ENCODE data around the gene EFNB1. TPM values are rescaled to one million over a fixed set of nuclear protein-coding genes. Genes with fewer than 3 reads are reported as not detected.

Gene EFNB1
- total and polyA plus RNA-seq, 9 of the 15 experiments (the other 6 are each of a cell fraction or from before 2014, with no cell fraction given): 0.01 to 2.1 (median 0.99) TPM; not detected in 1

DNA sequence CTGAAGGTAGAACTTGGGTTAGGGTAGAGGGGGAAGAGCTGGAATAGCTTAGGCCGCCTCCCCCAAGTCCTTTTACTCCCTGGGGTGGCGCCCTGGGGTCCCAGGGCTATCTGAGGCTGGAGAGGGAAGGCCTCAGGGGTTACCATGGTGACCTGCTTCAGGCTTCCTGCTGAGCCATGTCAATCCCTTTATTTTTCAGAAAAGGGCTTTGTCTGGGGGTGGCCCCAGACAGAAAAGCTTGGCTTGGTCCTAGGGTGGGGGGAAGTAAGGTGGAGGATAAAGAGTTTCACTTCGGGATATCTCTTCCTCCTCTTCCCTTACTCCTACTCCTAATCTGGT lies 6.3 kb downstream of the EFNB1 start:
- H2AFZ ChIP-seq (ENCODE audit: low read depth, low read length): no peak overlapping the region
- H3K79me2 ChIP-seq (ENCODE audit: control insufficient read depth, insufficient read depth, low read length): no peaks in the 10 kb centered on the region
- no peak for ATAC-seq
- WGBS (ENCODE audit: insufficient coverage, low coverage, missing lambda C conversion rate): 0% methylated on average over 1 of the region's 3 CpGs
- H3K4me1 ChIP-seq (replicated peaks in 1 of 2; ENCODE audit: control insufficient read depth in 2 of 2, insufficient read depth in 2 of 2, low read length in 2 of 2): peaks cover 0 to 5% of the 10 kb centered on the region in 2 experiments; a peak in 2 of 5 replicates
- CTCF ChIA-PET (ENCODE audit: low intra/inter-chr PET ratio): interaction anchor here (0.7 kb wide), 1 partner anchor 275 kb away, joined by 3 read pairs; no protein-coding TSS in a partner anchor
- H3K36me3 ChIP-seq (ENCODE audit: control insufficient read depth, insufficient read depth, low read length): no peaks in the 10 kb centered on the region
- TF ChIP-seq, protein P1, sequence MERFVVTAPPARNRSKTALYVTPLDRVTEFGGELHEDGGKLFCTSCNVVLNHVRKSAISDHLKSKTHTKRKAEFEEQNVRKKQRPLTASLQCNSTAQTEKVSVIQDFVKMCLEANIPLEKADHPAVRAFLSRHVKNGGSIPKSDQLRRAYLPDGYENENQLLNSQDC (CRISPR knock-in tag; IDR thresholded peaks at IDR 0.05): no peak
- TF ChIP-seq RFX1 (IDR thresholded peaks at IDR 0.05): peak; percentile 58
- no peak for DNase-seq (ENCODE audit: extremely low read depth in 1 of 4, low spot score in 3 of 4)
- in situ Hi-C loops (cut with MboI): no loop called here
- peaks cover 0 to 7% of the 10 kb centered on the region in 2 experiments; a peak in 1 of 5 replicates for H3K27me3 ChIP-seq (ENCODE audit: control insufficient read depth in 2 of 2, insufficient read depth in 2 of 2, low read length in 2 of 2)
- FAIRE-seq: no peak
- H3K27ac ChIP-seq (ENCODE audit: extremely low read depth, low read depth, low read length): no peak overlapping the region
- intact Hi-C loops (cut with micrococcal nuclease): no loop called here
- no peaks in the 10 kb centered on the region for H3K9me3 ChIP-seq (replicated peaks; ENCODE audit: control insufficient read depth, insufficient read depth, low read depth, low read length)
- no TSS peak for BruUV-seq (replicated peaks)
- no peaks in the 10 kb centered on the region for H3K9me1 ChIP-seq (ENCODE audit: control insufficient read depth, insufficient read depth, low read length)
- POLR2A ChIA-PET: no interaction called here
- no peak overlapping the region for H3K4me2 ChIP-seq (ENCODE audit: insufficient read depth, low read length)
- no peaks in the 10 kb centered on the region for H4K20me1 ChIP-seq (replicated peaks; ENCODE audit: control insufficient read depth, insufficient read depth, low read length)
- H3K4me3 ChIP-seq: no peak overlapping the region
- no peak overlapping the region for H3K9ac ChIP-seq (ENCODE audit: insufficient read depth in 1 of 2, low read depth in 2 of 2, low read length in 2 of 2)

DNA sequence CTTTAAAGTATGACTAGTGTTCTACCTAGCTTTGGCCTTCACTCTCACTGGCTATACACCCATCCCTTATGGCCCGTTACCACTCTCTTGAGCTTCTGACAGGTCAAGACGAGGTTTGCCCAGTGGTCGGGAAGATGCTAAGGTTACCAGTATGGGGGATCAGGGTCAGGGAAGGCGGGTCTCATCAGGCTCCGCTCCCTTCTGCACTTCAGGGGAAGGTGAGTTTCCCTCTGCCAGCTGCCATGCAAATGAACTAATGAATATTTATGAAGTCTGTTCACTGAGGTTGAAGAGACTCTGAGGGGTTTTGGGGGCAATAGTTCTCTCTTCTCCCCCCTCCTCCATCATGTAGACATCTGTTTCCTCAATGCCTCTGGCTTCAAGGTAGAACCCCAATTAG lies 6.6 kb downstream of the EFNB1 start:
- Histone ChIP-seq H3K27ac (ENCODE audit: extremely low read depth, low read depth, low read length) (no peak overlapping the region), H3K4me1 (replicated peaks in 1 of 2; ENCODE audit: control insufficient read depth in 2 of 2, insufficient read depth in 2 of 2, low read length in 2 of 2) (peaks cover 0 to 2% of the 10 kb centered on the region in 2 experiments; a peak in 2 of 5 replicates), H3K27me3 (ENCODE audit: control insufficient read depth in 2 of 2, insufficient read depth in 2 of 2, low read length in 2 of 2) (peaks cover 0 to 7% of the 10 kb centered on the region in 2 experiments; a peak in 1 of 5 replicates), H3K79me2 (ENCODE audit: control insufficient read depth, insufficient read depth, low read length) (no peaks in the 10 kb centered on the region), H3K9me3 (replicated peaks; ENCODE audit: control insufficient read depth, insufficient read depth, low read depth, low read length) (no peaks in the 10 kb centered on the region), H3K4me3 (no peak overlapping the region), H3K9me1 (ENCODE audit: control insufficient read depth, insufficient read depth, low read length) (no peaks in the 10 kb centered on the region), H3K36me3 (ENCODE audit: control insufficient read depth, insufficient read depth, low read length) (no peaks in the 10 kb centered on the region), H2AFZ (ENCODE audit: low read depth, low read length) (no peak overlapping the region), H4K20me1 (replicated peaks; ENCODE audit: control insufficient read depth, insufficient read depth, low read length) (no peaks in the 10 kb centered on the region), H3K9ac (ENCODE audit: insufficient read depth in 1 of 2, low read depth in 2 of 2, low read length in 2 of 2) (no peak overlapping the region), H3K4me2 (ENCODE audit: insufficient read depth, low read length) (no peak overlapping the region)
- intact Hi-C loops (cut with micrococcal nuclease) (no loop called here), in situ Hi-C loops (cut with MboI) (no loop called here)
- FAIRE-seq (no peak), ATAC-seq (no peak), DNase-seq (ENCODE audit: extremely low read depth in 1 of 4, low spot score in 3 of 4) (no peak)
- TF ChIP-seq KLF13 (tag; IDR thresholded peaks at IDR 0.05; ENCODE audit: borderline replicate concordance, low read depth) (no peak), ILF3 (IDR thresholded peaks at IDR 0.05; ENCODE audit: borderline replicate concordance) (no peak), FOXK1 (CRISPR knock-in tag; IDR thresholded peaks at IDR 0.05; ENCODE audit: borderline replicate concordance) (no peak), ZNF408 (CRISPR knock-in tag; IDR thresholded peaks at IDR 0.05; ENCODE audit: low read depth) (no peak), PTTG1 (tag; IDR thresholded peaks at IDR 0.05; ENCODE audit: low read depth) (no peak), PYGO2 (tag; IDR thresholded peaks at IDR 0.05) (no peak), NR3C1 (CRISPR knock-in tag; IDR thresholded peaks at IDR 0.05) (no peak), SLC30A9 (CRISPR knock-in tag; IDR thresholded peaks at IDR 0.05) (no peak)
- 6% methylated on average over 3 of the region's 5 CpGs for whole genome bisulfite sequencing (ENCODE audit: insufficient coverage, low coverage, missing lambda C conversion rate)
- POLR2A ChIA-PET: no interaction called here
- no TSS peak for BruUV-seq (replicated peaks)
- CTCF ChIA-PET (ENCODE audit: low intra/inter-chr PET ratio): interaction anchor here (0.7 kb wide), 1 partner anchor 274 kb away, joined by 3 read pairs; no protein-coding TSS in a partner anchor

Data from K562 (cell line).